Sigmoid colon (tissue), 7 donors: ENCODE results near the gene PADI2. TPM values are rescaled to one million over a fixed set of nuclear protein-coding genes. Genes with fewer than 3 reads are reported as not detected.

Source experiments
- DNase-seq: peaks from one replicate; pipeline ENCODE4 v3.0.0-alpha.2; 2019
- H3K27ac ChIP-seq, 4 donors: fragments of 200-600 bp; sonication (generic); one replicate each; pipeline ENCODE4 v1.5.1; 2016 to 2019; ENCODE audit warnings: mild to moderate bottlenecking in 1 of 4
- H3K27me3 ChIP-seq, 3 donors: fragments of 200-600 bp; sonication (generic); one replicate each; pipeline ENCODE4 v1.5.1; 2019; ENCODE audit warnings: mild to moderate bottlenecking in 1 of 3
- H3K36me3 ChIP-seq, 4 donors: fragments of 200-600 bp; sonication (generic); one replicate each; pipeline ENCODE4 v1.5.1; 2016 to 2019
- H3K4me1 ChIP-seq, 4 donors: fragments of 200-600 bp; sonication (generic); one replicate each; pipeline ENCODE4 v1.5.1; 2017 to 2019
- H3K4me3 ChIP-seq, 4 donors: fragments of 200-600 bp; sonication (generic); one replicate each; pipeline ENCODE4 v1.5.1; 2017 to 2019; ENCODE audit warnings: mild to moderate bottlenecking in 2 of 4, moderate library complexity in 1 of 4
- H3K9me3 ChIP-seq, 4 donors: fragments of 200-600 bp in 3 of 4; sonication (generic) in 3 of 4; one replicate each; pipeline versions ENCODE4 v1.5.1 to v1.6.1; 2013 to 2019
- CTCF ChIP-seq, 4 experiments: fragments of 450-650 bp in 3 of 4; fragments of 200-600 bp in 1 of 4; IDR thresholded peaks; one replicate each; pipeline ENCODE4 v1.5.1; 2016 to 2019; ENCODE audit warnings: antibody characterized with exemption in 4 of 4, mild to moderate bottlenecking in 3 of 4, moderate library complexity in 2 of 4
- EP300 ChIP-seq, 4 donors: sonication (generic); formaldehyde crosslinking; IDR thresholded peaks; one replicate each; pipeline ENCODE4 v1.6.1; 2017; ENCODE audit warnings: antibody characterized with exemption in 4 of 4
- POLR2A ChIP-seq, 2 donors: fragments of 450-650 bp; IDR thresholded peaks; one replicate each; pipeline ENCODE4 v1.6.1; 2016; ENCODE audit warnings: antibody characterized with exemption in 2 of 2, mild to moderate bottlenecking in 2 of 2, moderate library complexity in 2 of 2
- POLR2AphosphoS5 ChIP-seq, 4 donors: sonication (generic); formaldehyde crosslinking; IDR thresholded peaks; one replicate each; pipeline ENCODE4 v1.6.1; 2017; ENCODE audit warnings: antibody characterized with exemption in 4 of 4
- WGBS, 2 donors: extraction: QIAGEN DNeasy Blood & Tissue Kit; methylation state at CpG; one replicate each; pipeline ENCODE4 v1.1.7; 2013; 5-methylcytosine and 5-hydroxymethylcytosine counted together
- intact Hi-C: fragments of 100-400 bp; cut with DNase I; formaldehyde crosslinking; loops from one replicate; pipeline ENCODE4 v1.15.1; 2023
- polyA plus RNA-seq, 3 donors: library from polyadenylated mRNA; stranded (reverse); fragments of 200-250 nt; gene quantifications; one replicate each; pipeline ENCODE4 v1.2.3, GENCODE V29; 2013
- total RNA-seq, 4 donors: library from RNA; depleted of rRNA; stranded (reverse); fragments of >200 nt; gene quantifications; one replicate each; pipeline ENCODE4 v1.1.0, GENCODE V29; 2016
- donor health status: healthy with polysubstance abuse.
- donor health status: Bipolar disorder and iron deficiency.
- donor health status: healthy.

The PADI2 gene
- total and polyA plus RNA-seq, 7 donors, result 0.27 to 169 (median 1.1) TPM

DNA sequence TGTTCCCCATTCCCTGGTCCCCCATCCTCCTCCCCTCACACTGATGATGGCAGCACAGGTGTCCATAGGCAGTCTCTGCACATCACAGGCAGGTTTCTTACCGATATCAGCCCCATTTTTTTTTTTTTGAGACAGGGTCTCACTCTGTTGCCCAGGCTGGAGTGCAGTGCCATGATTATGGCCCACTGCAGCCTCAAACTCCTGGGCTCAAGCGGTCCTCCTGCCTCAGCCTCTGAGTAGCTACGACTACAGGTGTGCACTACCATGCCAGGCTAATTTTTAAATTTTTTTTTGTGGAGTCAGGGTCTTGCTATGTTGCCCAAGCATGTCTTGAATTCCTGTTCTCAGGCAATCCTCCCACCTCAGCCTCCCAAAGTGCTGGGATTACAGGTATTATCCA, 36.5 kb downstream of the PADI2 start:
- TF ChIP-seq POLR2AphosphoS5 (IDR thresholded peaks at IDR 0.05) (no peak), EP300 (IDR thresholded peaks at IDR 0.05) (no peak), POLR2A (IDR thresholded peaks at IDR 0.05) (no peak), CTCF (IDR thresholded peaks at IDR 0.05) (no peak)
- no peaks in the 10 kb centered on the region for H3K27me3 ChIP-seq
- no peak overlapping the region for H3K4me3 ChIP-seq
- no peaks in the 10 kb centered on the region for H3K36me3 ChIP-seq
- no peaks in the 10 kb centered on the region for H3K9me3 ChIP-seq
- intact Hi-C loops, result no loop called here
- 94% methylated on average over 3 of the region's 3 CpGs for WGBS, 2 donors
- H3K4me1 ChIP-seq, result no peaks in the 10 kb centered on the region
- no peak for DNase-seq
- no peak overlapping the region for H3K27ac ChIP-seq

DNA sequence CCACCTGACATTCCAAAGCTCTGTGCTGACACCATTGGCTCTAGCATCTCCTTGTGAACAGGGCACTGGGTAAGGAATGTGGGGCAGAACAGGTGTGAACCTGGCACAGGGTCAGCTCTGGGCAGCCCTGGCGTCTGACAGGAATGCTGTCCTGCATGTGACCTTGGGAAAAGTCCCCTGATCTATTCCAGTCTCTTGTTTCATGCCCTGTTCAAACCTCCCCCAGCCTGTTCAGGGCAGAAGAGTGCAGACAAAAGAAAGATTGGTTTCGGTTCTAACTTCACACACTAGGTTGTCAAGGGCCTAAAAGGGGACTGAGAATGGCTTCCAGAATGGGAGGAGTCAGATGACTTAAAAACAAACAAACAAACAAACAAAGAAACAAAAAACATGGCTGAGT, 37.8 kb downstream of the PADI2 start:
- Histone ChIP-seq H3K27ac (no peak overlapping the region), H3K27me3 (no peaks in the 10 kb centered on the region), H3K36me3 (no peaks in the 10 kb centered on the region), H3K4me1 (no peaks in the 10 kb centered on the region), H3K4me3 (no peak overlapping the region), H3K9me3 (no peaks in the 10 kb centered on the region)
- DNase-seq, result no peak
- 60 to 69% methylated on average over 2 of the region's 2 CpGs for WGBS, 2 donors
- intact Hi-C loops, result no loop called here
- TF ChIP-seq EP300 (IDR thresholded peaks at IDR 0.05) (no peak), POLR2AphosphoS5 (IDR thresholded peaks at IDR 0.05) (no peak), POLR2A (IDR thresholded peaks at IDR 0.05) (no peak), CTCF (IDR thresholded peaks at IDR 0.05) (no peak)

- intact Hi-C loops, result no loop called here
- Histone ChIP-seq H3K4me3 (no peak overlapping the region), H3K4me1 (no peaks in the 10 kb centered on the region), H3K9me3 (no peaks in the 10 kb centered on the region), H3K36me3 (no peaks in the 10 kb centered on the region), H3K27me3 (no peaks in the 10 kb centered on the region), H3K27ac (no peak overlapping the region)
- TF ChIP-seq EP300 (IDR thresholded peaks at IDR 0.05) (no peak), CTCF (IDR thresholded peaks at IDR 0.05) (no peak), POLR2A (IDR thresholded peaks at IDR 0.05) (no peak), POLR2AphosphoS5 (IDR thresholded peaks at IDR 0.05) (no peak)
- DNase-seq, result no peak
- WGBS, 2 donors, result 54 to 77% methylated on average over 4 of the region's 4 CpGs
Observed at GRCh38 chr1:17080880-17081279, 38.4 kb downstream of the PADI2 start.

GRCh38 chr1:17080085-17080759, 39.0 kb downstream of the PADI2 start:
- Histone ChIP-seq H3K4me1 (no peaks in the 10 kb centered on the region), H3K9me3 (no peaks in the 10 kb centered on the region), H3K36me3 (no peaks in the 10 kb centered on the region), H3K27ac (no peak overlapping the region), H3K27me3 (no peaks in the 10 kb centered on the region), H3K4me3 (no peak overlapping the region)
- intact Hi-C loops, result no loop called here
- TF ChIP-seq POLR2A (IDR thresholded peaks at IDR 0.05) (no peak), POLR2AphosphoS5 (IDR thresholded peaks at IDR 0.05) (no peak), EP300 (IDR thresholded peaks at IDR 0.05) (no peak), CTCF (IDR thresholded peaks at IDR 0.05) (no peak)
- no peak for DNase-seq
- 87 to 88% methylated on average over 8 of the region's 8 CpGs for WGBS, 2 donors
